Stimulated activated CD8-positive, alpha-beta memory T cell treated with anti-CD3 and anti-CD28 coated beads, Interleukin-4, amount 100 ng/mL, for 48 hours (primary cell): ENCODE data around the gene TMEM92.

Source experiments
- DNase-seq: peaks from one replicate; pipeline ENCODE4 v3.0.0-alpha.2; 2020

The TMEM92 gene

GRCh38 chr17:50329716-50330115 is 55.5 kb downstream of the TMEM92 start:
- DNase-seq = no peak

- DNase-seq = no peak
These were observed 56.0 kb downstream of the TMEM92 start for GRCh38 chr17:50330151-50330775.
